Activated CD4-positive, alpha-beta T cell treated with anti-CD3 and anti-CD28 coated beads, Interleukin-2, amount 50 U/mL, for 4 hours (primary cell): ENCODE results near the gene KLHL21.

ENCODE experiments used
- DNase-seq, 2 experiments: peaks; one replicate each; pipeline ENCODE4 v3.0.0-alpha.2; 2020

Gene KLHL21

GRCh38 chr1:6546326-6546725 is 56.3 kb downstream of the KLHL21 start:
- DNase-seq = no peak

- no peak for DNase-seq
These were observed 57.2 kb downstream of the KLHL21 start for GRCh38 chr1:6545276-6546112.

DNA sequence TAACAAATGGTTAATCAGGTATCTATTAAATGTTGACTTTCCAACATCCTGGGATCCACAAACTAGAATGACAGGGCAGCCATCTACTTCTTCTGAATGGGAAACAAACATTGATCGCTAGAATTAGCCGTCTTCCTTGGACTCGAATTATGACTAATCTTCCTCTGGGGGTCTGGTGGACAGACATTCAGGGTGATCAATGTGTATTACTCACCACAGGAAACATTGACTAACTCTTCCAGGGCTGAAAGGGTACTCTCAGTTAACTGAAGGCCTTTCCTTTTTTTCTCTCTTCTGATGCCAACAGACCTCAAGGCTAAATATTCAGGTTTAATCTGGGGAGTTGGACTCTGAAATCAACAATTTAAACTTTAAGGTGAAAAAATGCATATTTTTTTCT is 57.8 kb downstream of the KLHL21 start:
- DNase-seq = no peak
